HG03439 (cell line): Measurements from ENCODE around the gene CEACAM4.
"Not testable (repeated sequence)": the region's sequence is repeated elsewhere in the genome, so short reads cannot be mapped to it uniquely, and the experiment has no call there.

Experiments used
- ATAC-seq: cut with Tn5 transposase; IDR thresholded peaks from one replicate; pipeline ENCODE4 v1.9.1; 2021; ENCODE audit warnings: mild to moderate bottlenecking, moderate library complexity; ENCODE audit not compliant: unreplicated experiment

CEACAM4 gene

GRCh38 chr19:41626877-41627276, at the start of gene CEACAM4:
TSS of gene CEACAM4 (minus strand) at chr19:41627074. CDS start at chr19:41626963, 111 bp downstream.
- no peak for ATAC-seq

GRCh38 chr19:41671486-41671885, 44.6 kb upstream of the CEACAM4 start:
- ATAC-seq, result no peak

GRCh38 chr19:41670755-41671154, 43.9 kb upstream of the CEACAM4 start:
- ATAC-seq, result no peak

GRCh38 chr19:41668315-41668714, 41.4 kb upstream of the CEACAM4 start:
- ATAC-seq, result no peak

GRCh38 chr19:41666075-41666474, 39.2 kb upstream of the CEACAM4 start:
- ATAC-seq, result no peak

GRCh38 chr19:41657157-41657556, 30.3 kb upstream of the CEACAM4 start:
- no peak for ATAC-seq

- ATAC-seq, result not testable (repeated sequence)
These were observed 29.9 kb upstream of the CEACAM4 start for GRCh38 chr19:41656756-41657155.

- ATAC-seq, result no peak
These were observed 25.4 kb upstream of the CEACAM4 start for GRCh38 chr19:41652250-41652649.

- no peak for ATAC-seq
These were observed 23.0 kb upstream of the CEACAM4 start for GRCh38 chr19:41649827-41650226.

- ATAC-seq, result no peak
These were observed 19.8 kb upstream of the CEACAM4 start for GRCh38 chr19:41646589-41647204.

GRCh38 chr19:41641879-41642485, 15.1 kb upstream of the CEACAM4 start:
- ATAC-seq, result no peak

GRCh38 chr19:41638641-41639081, 11.8 kb upstream of the CEACAM4 start:
- no peak for ATAC-seq

GRCh38 chr19:41637484-41637883, 10.6 kb upstream of the CEACAM4 start:
- ATAC-seq, result no peak

GRCh38 chr19:41627966-41628675, 1.2 kb upstream of the CEACAM4 start:
- ATAC-seq, result no peak

GRCh38 chr19:41626278-41626677, 596 bp downstream of the CEACAM4 start:
- ATAC-seq, result no peak

GRCh38 chr19:41624937-41625336, 1.9 kb downstream of the CEACAM4 start:
- ATAC-seq, result no peak

GRCh38 chr19:41624515-41624914, 2.4 kb downstream of the CEACAM4 start:
- no peak for ATAC-seq

GRCh38 chr19:41623360-41623759, 3.5 kb downstream of the CEACAM4 start:
- no peak for ATAC-seq

GRCh38 chr19:41621654-41622053, 5.2 kb downstream of the CEACAM4 start:
- no peak for ATAC-seq

GRCh38 chr19:41621226-41621625, 5.6 kb downstream of the CEACAM4 start:
- no peak for ATAC-seq

- ATAC-seq, result no peak
These were observed 6.7 kb downstream of the CEACAM4 start for GRCh38 chr19:41620171-41620570.

- no peak for ATAC-seq
These were observed 7.8 kb downstream of the CEACAM4 start for GRCh38 chr19:41619018-41619556.
